Cardiac septum (tissue), 1 donor: ENCODE measurements around the gene WBP1L. TPM values are rescaled to one million over a fixed set of nuclear protein-coding genes. Genes with fewer than 3 reads are reported as not detected.
"Not testable (repeated sequence)": the region's sequence is repeated elsewhere in the genome, so short reads cannot be mapped to it uniquely, and the experiment has no call there.

Experiments
- DNase-seq: peaks from one replicate; pipeline ENCODE4 v3.0.0-alpha.2; 2020; ENCODE audit warnings: low spot score
- intact Hi-C: fragments of 100-400 bp; cut with DNase I; formaldehyde crosslinking; loops from one replicate; pipeline ENCODE4 v1.14.0; 2022
- total RNA-seq: library from RNA; stranded (reverse); fragmentation: NEBNext Ultra II Directional; extraction: Animal tissue kit (Norgen Biotek cat#: 25700); gene quantifications from one replicate; pipeline ENCODE4 v1.2.1, GENCODE V29; 2021
- donor health status: DM: no; HTN: no; CAD: no.

The WBP1L gene
- total RNA-seq, 1 donor from 2014 or later: 19.2 TPM

DNA sequence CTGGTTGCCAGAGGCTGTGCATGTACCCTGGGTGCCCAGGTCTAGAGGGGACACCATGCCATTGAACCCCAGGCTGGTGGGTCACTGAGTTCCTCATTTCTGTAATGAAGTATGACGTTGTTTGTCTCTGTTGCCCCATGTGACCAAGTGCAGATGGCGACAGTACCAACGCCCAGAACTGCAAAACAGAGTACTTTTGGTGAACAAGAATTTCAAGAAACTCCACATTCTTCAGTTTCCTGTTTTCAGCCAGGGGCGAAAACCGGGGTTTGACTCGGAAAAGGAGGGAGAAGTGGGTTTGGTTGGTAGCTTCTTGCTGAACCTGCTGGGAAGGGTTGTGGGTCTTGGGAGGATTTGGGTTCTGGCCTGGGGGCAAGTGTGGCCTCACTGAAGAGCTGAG lies 75.3 kb downstream of the WBP1L start:
- DNase-seq: no peak
- intact Hi-C loops: no loop called here

DNA sequence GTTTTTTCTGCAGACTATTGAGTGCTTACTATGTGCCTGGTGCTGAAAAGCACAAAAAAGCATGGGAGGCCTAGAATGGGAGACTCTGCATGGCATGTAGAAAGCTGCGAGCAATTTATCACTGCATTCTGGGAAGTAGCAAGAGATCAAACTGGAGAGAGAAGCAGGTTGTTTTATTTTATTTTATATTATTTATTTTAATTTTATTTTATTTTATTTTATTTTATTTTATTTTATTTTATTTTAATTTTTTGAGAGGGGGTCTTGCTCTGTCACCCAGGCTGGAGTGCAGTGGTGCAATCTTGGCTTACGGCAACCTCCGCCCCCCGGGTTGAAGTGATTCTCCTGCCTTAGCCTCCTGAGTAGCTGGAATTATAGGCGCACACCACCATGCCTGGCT lies 76.3 kb downstream of the WBP1L start:
- intact Hi-C loops, DNase-seq: not testable (repeated sequence)

DNA sequence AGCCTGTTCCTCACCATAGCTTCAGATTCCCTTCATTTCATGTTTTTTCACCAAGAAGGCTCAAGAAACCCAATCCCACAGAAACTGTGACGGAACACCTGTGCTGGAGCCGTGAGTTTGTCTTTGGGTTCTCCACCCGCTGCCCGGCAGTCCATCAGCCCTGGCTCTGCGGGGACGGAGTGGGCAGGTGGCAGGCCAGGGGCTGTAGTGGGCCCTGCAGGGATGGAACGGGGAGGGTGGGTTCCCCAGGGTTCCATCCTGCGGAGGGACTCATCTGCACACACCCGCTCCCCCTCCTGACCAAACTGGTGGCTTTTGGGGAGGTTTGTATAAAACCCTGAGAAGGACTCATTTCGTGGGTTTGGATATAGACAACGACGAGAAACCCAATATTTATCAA lies 78.5 kb downstream of the WBP1L start:
- intact Hi-C loops: no loop called here
- no peak for DNase-seq

DNA sequence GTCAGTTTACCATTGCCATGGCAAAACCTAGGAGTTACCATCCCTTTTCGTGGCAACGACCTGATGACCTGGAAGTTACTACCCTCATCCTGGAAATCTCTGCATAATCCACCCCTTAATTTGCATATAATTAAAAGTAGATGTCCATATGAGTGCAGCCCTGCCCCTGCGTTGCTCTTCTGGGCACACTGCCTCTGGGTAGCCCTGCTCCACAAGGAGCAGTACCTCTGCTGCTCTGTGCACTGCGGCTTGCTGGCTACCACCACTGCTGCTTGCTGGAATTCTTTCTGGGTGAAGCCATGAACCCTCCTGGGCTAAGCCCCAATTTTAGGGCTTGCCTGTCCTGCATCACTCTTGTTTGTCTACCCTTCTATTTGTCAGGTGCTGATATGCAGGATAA lies 80.9 kb downstream of the WBP1L start:
- no peak for DNase-seq
- intact Hi-C loops: loop anchor here (5.0 kb wide), 1 partner anchor 513 kb away; no protein-coding TSS in a partner anchor

DNA sequence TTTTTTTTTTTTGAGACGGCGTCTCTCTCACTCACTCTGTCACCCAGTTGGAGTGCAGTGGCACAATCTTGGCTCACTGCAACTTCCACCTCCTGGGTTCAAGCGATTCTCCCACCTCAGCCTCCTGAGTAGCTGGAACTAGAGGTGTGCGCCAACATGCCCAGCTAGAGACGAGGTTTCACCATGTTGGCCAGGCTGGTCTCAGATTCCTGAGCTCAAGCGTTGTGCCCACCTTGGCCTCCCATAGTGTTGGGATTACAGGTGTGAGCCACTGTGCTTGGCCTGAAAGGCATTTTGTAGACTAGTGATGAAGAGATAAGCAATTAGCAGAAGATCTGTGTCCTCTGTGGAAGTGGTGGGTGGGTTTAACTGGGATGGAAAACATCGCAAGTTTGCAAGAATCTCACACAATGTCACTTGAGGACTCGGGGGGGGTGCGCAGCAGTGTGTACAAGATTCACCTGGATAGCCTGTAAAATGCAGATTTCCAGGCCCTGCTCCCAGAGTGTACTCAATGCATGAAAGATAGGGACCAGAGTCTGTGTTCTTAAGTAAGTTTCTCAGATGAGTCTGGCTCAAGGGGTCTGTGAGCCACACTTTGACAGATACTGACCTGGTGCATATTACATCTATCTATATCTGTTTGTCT lies 82.5 kb downstream of the WBP1L start:
- intact Hi-C loops: loop anchor here (5.0 kb wide), 1 partner anchor 511 kb away; no protein-coding TSS in a partner anchor
- no peak for DNase-seq

DNA sequence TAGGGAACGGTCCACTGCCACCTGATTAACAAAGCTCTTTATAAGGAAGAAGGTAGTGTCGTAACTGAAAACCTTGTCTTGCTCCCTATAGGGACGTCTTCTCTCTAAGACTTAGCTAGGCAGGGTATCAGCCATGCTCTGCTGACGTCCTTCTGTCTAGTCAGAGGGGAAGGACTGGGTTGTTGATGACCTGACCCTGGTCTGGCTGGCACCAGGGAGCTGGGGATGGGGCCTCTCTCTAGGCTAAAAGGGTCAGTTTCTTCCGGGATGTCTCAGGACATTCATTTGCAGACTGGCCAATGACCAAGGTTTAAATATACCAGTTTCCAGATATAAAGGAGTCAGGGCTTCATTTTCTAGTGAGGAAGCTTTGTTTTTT lies 83.8 kb downstream of the WBP1L start:
- intact Hi-C loops: loop anchor here (5.0 kb wide), 1 partner anchor 510 kb away; no protein-coding TSS in a partner anchor
- no peak for DNase-seq

DNA sequence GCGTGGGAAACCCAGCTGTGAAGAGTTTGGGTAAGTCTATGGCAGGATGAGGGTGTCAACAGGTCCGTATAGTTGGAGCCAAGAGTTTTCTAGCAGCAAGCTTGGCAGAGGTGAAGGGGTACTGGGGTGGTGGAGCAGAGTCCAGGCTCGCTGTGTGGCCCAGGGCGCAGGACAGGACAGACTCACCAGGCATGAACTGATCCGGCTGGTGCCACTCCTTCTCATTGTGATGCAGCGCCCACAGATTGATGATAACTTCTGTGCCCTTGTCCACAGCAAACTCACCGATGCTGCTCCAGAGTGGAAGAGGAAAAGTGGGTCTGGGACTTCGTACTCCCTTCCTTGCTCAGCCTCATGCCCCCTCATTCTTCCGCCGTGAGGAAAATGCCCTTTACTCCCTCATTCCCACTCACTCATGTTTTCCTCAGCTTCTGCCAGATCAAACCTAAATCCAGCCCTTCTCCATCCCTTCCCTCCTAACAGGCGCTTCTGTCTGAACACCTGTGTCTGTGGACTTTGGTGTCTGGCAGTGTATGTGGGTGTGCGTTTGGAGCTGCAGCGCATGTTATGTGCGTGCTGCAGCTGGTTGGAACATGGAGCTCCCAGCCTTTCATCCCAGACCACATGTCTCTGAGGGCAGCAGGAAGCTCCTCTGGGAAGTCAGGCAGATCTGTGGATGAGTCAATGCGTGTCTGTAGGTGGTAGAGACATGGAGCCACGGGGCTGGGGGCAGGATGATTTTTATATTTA lies 87.7 kb downstream of the WBP1L start:
- no peak for DNase-seq
- intact Hi-C loops: loop anchor here (5.0 to 10.0 kb wide), 2 partner anchors 233 to 411 kb away; no protein-coding TSS in a partner anchor

DNA sequence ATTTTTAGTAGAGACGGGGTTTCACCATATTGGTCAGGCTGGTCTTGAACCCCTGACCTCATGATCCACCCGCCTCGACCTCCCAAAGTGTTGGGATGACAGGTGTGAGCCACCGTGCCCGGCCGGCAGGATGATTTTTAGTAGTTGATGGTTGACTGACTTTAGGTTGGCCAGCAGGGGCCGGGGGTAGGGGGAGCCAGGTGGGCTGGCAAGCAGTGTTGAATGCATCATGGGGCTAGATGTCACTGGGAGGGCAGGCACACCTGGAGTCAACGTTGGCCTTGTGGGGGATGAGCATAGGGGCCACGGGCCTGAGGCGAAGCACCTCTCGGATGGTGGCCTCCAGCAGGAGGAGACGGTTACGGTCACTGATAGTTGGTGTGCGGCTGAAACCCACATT lies 88.5 kb downstream of the WBP1L start:
- no peak for DNase-seq
- intact Hi-C loops: loop anchor here (5.0 to 10.0 kb wide), 2 partner anchors 233 to 410 kb away; no protein-coding TSS in a partner anchor

DNA sequence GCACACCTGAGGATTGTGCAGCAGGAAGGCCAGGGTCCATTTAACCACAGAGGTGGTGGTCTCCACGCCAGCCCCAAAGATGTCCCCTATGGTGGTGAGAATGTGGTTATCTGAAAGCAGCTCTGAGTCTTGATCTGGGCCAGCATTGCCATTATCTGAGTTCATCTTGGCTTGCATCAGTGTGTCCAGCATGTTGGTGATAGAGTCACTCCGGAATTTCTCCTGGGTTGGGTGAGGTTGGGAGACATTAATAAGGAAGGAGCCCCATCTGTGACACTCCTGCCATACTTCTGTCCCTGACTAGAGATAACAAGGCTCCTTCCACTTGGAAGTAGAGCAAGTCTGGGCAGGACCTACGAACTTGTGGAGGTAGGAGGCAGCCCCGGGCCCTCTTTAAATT lies 89.2 kb downstream of the WBP1L start:
- no peak for DNase-seq
- intact Hi-C loops: loop anchor here (5.0 to 10.0 kb wide), 2 partner anchors 232 to 409 kb away; no protein-coding TSS in a partner anchor

DNA sequence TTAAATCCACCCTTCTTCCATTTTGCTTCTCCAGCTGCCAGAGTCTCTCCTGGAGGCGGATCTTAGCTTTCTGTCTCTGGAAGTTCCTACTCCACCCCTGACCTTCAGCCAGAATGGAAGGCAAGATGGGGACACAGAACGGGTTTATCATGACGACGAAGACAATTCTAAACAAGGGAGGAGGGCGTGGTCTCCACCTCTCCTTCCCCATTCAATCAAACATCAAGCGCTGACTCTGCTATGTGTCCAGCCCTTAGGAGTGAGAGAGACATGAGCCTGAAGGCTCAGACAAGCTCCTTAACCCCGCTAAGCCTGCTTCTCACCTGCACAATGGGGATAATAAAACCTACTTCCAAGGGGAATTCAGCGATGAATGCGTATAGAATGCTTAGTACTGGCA lies 90.4 kb downstream of the WBP1L start:
- intact Hi-C loops: loop anchor here (2.0 to 10.0 kb wide), 3 partner anchors 67 to 408 kb away; no protein-coding TSS in a partner anchor

DNA sequence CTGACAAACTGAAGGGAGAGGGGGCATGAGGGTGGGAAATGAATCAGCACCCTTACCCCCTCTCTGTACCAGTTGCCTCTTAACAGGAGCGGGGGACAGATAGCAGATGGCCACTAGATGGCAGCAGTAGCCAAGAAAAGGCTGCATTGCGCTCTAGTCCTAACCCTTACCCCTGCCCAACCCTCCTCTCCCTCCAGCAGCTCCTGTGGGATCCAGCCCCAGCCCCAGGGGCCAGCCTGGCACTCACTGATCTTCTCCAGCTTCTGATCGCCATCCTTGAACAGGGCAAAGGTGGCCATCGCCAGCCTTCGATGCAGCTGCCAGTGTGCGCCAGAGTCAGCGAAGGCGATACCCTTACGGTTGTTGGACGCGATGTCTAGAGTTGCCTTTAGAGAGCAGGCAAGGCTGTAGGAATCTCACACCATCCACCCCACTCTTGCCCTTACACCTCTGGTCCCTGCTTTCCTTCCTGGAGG lies 91.3 kb downstream of the WBP1L start:
- intact Hi-C loops: loop anchor here (2.0 to 10.0 kb wide), 3 partner anchors 66 to 230 kb away; no protein-coding TSS in a partner anchor
- DNase-seq: peak; percentile 86

More for the DNA sequence above, 90.4 kb downstream of the WBP1L start:
- no peak for DNase-seq

DNA sequence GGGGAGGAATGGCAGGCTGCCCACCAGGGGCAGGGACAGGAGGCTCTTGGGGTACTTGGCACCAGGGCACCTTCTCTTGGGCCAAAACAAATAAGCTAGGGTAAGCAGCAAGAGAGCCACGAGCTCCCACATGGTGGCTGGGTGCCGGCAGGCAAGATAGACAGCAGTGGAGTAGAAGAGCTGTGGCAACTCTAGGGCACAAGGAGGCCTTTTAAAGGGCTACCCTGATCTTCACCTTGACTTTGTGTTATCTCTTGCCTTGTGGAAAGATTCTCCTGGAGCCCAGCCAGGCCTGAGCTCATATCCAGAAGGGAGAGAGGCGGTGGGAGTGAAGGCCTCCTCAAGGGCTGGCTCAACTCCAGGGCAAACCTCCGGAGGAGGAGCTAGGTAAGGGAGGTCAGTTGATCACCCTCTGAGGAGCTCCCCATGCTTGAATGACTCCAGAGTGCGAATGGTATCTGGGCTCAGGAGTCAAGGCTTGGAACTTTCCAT lies 93.5 kb downstream of the WBP1L start, which contains the start of gene CYP17A1:
TSS of gene CYP17A1 (minus strand) at position 184 of the 492 bp plus-strand sequence. CDS start at position 132, 52 bp downstream.
- DNase-seq: no peak
- intact Hi-C loops: loop anchor here (5.0 to 10.0 kb wide), 2 partner anchors 110 to 228 kb away; no protein-coding TSS in a partner anchor

DNA sequence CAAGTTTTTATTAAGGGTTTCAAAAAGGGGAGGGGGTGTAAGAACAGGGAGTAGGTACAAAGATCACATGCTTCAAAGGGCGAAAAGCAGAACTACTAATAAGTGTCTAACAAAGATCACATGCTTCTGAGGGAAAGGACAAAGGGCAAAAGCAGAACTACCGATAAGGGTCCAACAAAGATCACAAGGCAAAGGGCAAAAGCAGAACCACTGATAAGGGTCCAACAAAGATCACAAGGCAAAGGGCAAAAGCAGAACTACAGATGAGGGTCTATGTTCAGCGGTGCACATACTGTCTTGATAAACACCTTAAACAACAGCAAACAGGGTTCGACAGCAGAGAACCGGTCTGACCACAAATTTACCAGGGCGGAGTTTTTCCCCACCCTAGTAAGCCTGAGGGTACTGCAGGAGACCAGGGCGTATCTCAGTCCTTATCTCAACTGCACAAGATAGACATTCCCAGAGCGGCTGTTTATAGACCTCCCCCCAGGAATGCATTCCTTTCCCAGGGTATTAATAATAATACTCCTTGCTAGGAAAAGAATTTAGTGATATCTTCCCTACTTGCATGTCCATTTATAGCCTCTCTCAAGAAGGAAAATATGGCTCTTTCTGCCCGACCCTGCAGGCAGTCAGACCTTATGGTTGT lies 94.7 kb downstream of the WBP1L start:
- DNase-seq: not testable (repeated sequence)
- intact Hi-C loops: loop anchor here (5.0 to 10.0 kb wide), 2 partner anchors 111 to 226 kb away; no protein-coding TSS in a partner anchor

DNA sequence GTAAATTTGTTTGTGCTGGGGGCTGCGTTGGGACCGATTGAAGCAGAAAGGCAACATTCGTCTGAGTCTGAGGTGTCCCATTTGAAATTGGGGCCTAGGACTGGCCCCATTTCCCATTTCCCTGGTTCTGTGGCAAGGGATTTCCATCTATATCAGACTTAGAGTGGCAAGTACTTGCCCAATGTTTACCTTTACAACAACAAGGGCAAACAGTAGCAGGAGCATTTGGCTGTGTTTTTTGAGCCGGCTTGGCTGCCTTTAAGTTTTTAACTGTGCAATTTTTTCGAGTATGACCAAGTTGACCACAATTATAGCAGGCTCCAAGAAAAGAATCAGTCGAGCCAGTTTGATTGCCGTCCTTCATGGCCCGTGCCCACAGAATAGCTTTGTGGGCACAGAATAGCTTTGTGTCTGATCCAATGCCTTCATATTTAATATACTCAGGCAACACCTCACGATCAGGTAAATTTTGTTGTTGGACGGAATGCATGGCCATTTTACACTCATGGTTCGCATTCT lies 98.1 kb downstream of the WBP1L start:
- intact Hi-C loops: no loop called here

DNA sequence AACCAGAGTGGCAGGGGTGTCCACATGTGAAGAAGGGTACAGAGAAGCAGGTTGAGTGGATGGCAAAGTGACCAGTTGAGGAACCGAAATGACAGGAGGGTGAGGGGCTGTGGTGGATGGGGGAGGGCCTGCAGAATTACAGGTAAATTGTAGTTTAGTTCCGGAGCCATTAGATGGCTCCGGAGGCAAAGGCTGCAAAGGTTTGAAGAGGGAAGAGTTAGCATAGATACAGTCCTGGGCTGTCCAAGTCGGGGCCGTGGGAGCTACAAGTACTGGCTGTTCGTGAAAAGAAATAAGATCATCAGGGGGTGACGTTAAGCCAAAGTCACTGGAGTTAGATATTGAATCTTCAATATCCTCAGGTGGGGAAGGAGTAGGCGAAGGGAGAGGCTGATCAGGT lies 99.4 kb downstream of the WBP1L start:
- intact Hi-C loops: not testable (repeated sequence)

More for the DNA sequence above, 98.1 kb downstream of the WBP1L start:
- no peak for DNase-seq

DNA sequence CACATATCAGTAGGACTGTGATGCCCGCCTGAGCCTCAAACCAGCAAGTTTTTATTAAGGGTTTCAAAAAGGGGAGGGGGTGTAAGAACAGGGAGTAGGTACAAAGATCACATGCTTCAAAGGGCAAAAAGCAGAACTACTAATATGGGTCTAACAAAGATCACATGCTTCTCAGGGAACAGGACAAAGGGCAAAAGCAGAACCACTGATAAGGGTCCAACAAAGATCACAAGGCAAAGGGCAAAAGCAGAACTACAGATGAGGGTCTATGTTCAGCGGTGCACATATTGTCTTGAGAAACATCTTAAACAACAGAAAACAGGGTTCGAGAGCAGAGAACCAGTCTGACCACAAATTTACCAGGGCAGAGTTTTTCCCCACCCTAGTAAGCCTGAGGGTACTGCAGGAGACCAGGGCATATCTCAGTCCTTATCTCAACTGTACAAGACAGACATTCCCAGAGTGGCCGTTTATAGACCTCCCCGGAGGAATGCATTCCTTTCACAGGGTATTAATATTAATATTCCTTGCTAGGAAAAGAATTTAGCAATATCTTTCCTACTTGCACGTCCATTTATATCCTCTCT lies 100.5 kb downstream of the WBP1L start:
- DNase-seq, intact Hi-C loops: not testable (repeated sequence)

More for the DNA sequence above, 99.4 kb downstream of the WBP1L start:
- DNase-seq: not testable (repeated sequence)

DNA sequence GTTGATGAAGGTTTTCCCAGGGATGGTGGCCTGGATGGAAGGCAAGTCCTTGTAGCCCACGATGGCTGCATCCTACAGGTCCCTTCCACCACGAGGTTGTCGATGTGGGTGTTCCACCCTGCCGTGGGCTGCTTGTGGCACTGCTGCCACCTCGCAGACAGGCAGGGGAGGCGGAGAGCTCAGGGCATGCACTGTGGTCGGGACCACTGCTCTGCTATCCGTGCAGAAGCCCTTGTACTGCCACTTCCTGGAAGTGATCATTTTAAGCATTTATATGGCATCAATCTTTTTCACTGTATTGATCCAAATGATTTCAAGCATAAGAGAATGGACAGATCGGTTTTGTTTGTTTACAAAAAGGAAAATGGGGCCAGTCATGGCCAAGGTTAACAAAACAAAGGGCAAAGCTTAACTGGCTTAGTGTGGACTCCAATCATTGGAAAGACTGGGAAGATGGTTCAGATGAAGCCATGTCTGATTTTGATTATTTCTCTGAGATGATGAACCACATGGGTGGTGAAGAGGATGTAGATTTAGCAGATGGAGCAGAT lies 101.7 kb downstream of the WBP1L start:
- intact Hi-C loops: no loop called here
- DNase-seq: no peak

DNA sequence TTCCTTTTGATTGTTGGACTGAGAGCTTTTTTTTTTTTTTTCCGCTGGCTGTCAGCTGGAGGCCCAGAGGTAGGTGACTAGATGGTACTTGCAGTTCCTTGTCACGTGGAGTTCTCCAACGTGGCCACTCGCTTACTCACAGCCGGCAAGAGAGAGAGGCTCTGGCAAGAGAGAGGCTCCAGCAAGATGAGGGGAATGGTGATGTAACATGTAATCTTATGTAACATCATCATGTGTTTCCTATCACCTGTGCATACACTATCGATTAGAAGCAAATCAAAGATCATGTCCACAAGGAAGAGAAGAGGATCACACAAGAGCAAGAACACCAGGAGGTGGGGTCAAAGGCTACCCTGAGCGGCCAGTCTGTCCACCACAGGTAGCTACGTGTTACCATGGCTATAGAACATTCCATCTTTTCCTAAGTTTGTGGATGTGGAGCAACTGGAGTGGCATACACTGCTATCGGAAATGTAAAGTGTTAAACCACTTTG lies 106.3 kb downstream of the WBP1L start:
- intact Hi-C loops: no loop called here
- no peak for DNase-seq
